ENCODE measurements around the gene IGSF22.

Gene IGSF22

GRCh38 chr11:18714443-18714780 lies 11.6 kb downstream of the IGSF22 start:
- in situ Hi-C loops (cut with HindIII; ENCODE audit: low sequenced_read_pairs), result no loop called here

GRCh38 chr11:18713646-18714442 lies 12.1 kb downstream of the IGSF22 start:
- in situ Hi-C loops (cut with HindIII; ENCODE audit: low sequenced_read_pairs), result no loop called here

- in situ Hi-C loops (cut with HindIII; ENCODE audit: low sequenced_read_pairs), result no loop called here
Observed at GRCh38 chr11:18710545-18710944, 15.4 kb downstream of the IGSF22 start.

GRCh38 chr11:18709414-18709813 lies 16.6 kb downstream of the IGSF22 start:
- in situ Hi-C loops (cut with HindIII; ENCODE audit: low sequenced_read_pairs), result no loop called here

GRCh38 chr11:18707811-18708340 lies 18.1 kb downstream of the IGSF22 start:
- in situ Hi-C loops (cut with HindIII; ENCODE audit: low sequenced_read_pairs), result no loop called here

GRCh38 chr11:18706330-18707243 lies 19.4 kb downstream of the IGSF22 start:
- in situ Hi-C loops (cut with HindIII; ENCODE audit: low sequenced_read_pairs), result no loop called here

GRCh38 chr11:18705651-18706281 lies 20.2 kb downstream of the IGSF22 start:
- in situ Hi-C loops (cut with HindIII; ENCODE audit: low sequenced_read_pairs), result no loop called here

- in situ Hi-C loops (cut with HindIII; ENCODE audit: low sequenced_read_pairs), result no loop called here
Observed at GRCh38 chr11:18704698-18705097, 21.3 kb downstream of the IGSF22 start.

- in situ Hi-C loops (cut with HindIII; ENCODE audit: low sequenced_read_pairs), result no loop called here
Observed at GRCh38 chr11:18704045-18704645, 21.8 kb downstream of the IGSF22 start.

- in situ Hi-C loops (cut with HindIII; ENCODE audit: low sequenced_read_pairs), result no loop called here
Observed at GRCh38 chr11:18703001-18703763, 22.8 kb downstream of the IGSF22 start.

GRCh38 chr11:18701614-18702216 lies 24.3 kb downstream of the IGSF22 start:
- in situ Hi-C loops (cut with HindIII; ENCODE audit: low sequenced_read_pairs), result no loop called here

GRCh38 chr11:18700872-18701271 lies 25.1 kb downstream of the IGSF22 start:
- in situ Hi-C loops (cut with HindIII; ENCODE audit: low sequenced_read_pairs), result no loop called here

- in situ Hi-C loops (cut with HindIII; ENCODE audit: low sequenced_read_pairs), result no loop called here
Observed at GRCh38 chr11:18700375-18700774, 25.6 kb downstream of the IGSF22 start.

GRCh38 chr11:18699848-18700261 lies 26.1 kb downstream of the IGSF22 start:
- in situ Hi-C loops (cut with HindIII; ENCODE audit: low sequenced_read_pairs), result no loop called here

- in situ Hi-C loops (cut with HindIII; ENCODE audit: low sequenced_read_pairs), result no loop called here
Observed at GRCh38 chr11:18699269-18699596, 26.8 kb downstream of the IGSF22 start.

GRCh38 chr11:18698341-18699268 lies 27.4 kb downstream of the IGSF22 start, which contains the start of gene TMEM86A:
Gene TMEM86A (plus strand): TSS chr11:18698779. CDS start chr11:18698887, 108 bp downstream.
- in situ Hi-C loops (cut with HindIII; ENCODE audit: low sequenced_read_pairs), result no loop called here

GRCh38 chr11:18697576-18697975 lies 28.4 kb downstream of the IGSF22 start:
- in situ Hi-C loops (cut with HindIII; ENCODE audit: low sequenced_read_pairs), result no loop called here

GRCh38 chr11:18696638-18697225 lies 29.3 kb downstream of the IGSF22 start:
- in situ Hi-C loops (cut with HindIII; ENCODE audit: low sequenced_read_pairs), result no loop called here
